Lung (tissue), 12 donors: Measurements from ENCODE around the gene THADA. TPM values are rescaled to one million over a fixed set of nuclear protein-coding genes. Genes with fewer than 3 reads are reported as not detected.
"Not testable (repeated sequence)": the region's sequence is repeated elsewhere in the genome, so short reads cannot be mapped to it uniquely, and the experiment has no call there.

Source experiments
- ATAC-seq: fragments of 200-7000 bp; cut with Tn5 transposase; one replicate; pipeline ENCODE4 v1.9.1; 2020; ENCODE audit warnings: moderate number of reproducible peaks; ENCODE audit not compliant: insufficient read depth, low FRiP score
- DNase-seq, 3 donors: peaks; one replicate each; pipeline ENCODE4 v3.0.0-alpha.2; 2013 to 2017
- H3K27ac ChIP-seq, 2 donors: one replicate each; pipeline ENCODE4 v1.5.1; 2013; ENCODE audit warnings: mild to moderate bottlenecking in 2 of 2, moderate library complexity in 2 of 2, control low read depth in 1 of 2, inconsistent platforms in 1 of 2, low read depth in 1 of 2, low read length in 1 of 2
- H3K27me3 ChIP-seq, 3 donors: one replicate each; pipeline ENCODE4 v1.5.1; 2013; ENCODE audit warnings: low read length in 2 of 3; ENCODE audit not compliant: control insufficient read depth in 3 of 3, insufficient read depth in 3 of 3
- H3K36me3 ChIP-seq, 4 donors: one replicate each; pipeline ENCODE4 v1.5.1; 2013; ENCODE audit warnings: low read length in 4 of 4, mild to moderate bottlenecking in 1 of 4, moderate library complexity in 1 of 4; ENCODE audit not compliant: control insufficient read depth in 4 of 4, insufficient read depth in 4 of 4
- H3K4me1 ChIP-seq, 5 donors: one replicate each; pipeline ENCODE4 v1.5.1; 2013; ENCODE audit warnings: low read length in 5 of 5, mild to moderate bottlenecking in 2 of 5, moderate library complexity in 1 of 5; ENCODE audit not compliant: control insufficient read depth in 5 of 5, insufficient read depth in 5 of 5
- H3K4me3 ChIP-seq: one replicate; pipeline ENCODE4 v1.5.1; 2013; ENCODE audit warnings: mild to moderate bottlenecking, control low read depth, moderate library complexity
- H3K9ac ChIP-seq, 2 donors: one replicate each; pipeline ENCODE4 v1.5.1; 2013; ENCODE audit warnings: low read length in 2 of 2, control low read depth in 1 of 2; ENCODE audit not compliant: insufficient read depth in 1 of 2
- H3K9me3 ChIP-seq, 4 donors: one replicate each; pipeline ENCODE4 v1.5.1; 2013; ENCODE audit warnings: low read length in 3 of 4, mild to moderate bottlenecking in 1 of 4, moderate library complexity in 1 of 4; ENCODE audit not compliant: control insufficient read depth in 4 of 4, insufficient read depth in 3 of 4
- WGBS, 2 donors: extraction: QIAGEN DNeasy Blood & Tissue Kit; methylation state at CpG; one replicate each; pipeline ENCODE4 v1.1.7; 2013; 5-methylcytosine and 5-hydroxymethylcytosine counted together
- polyA plus RNA-seq, 2 donors: library from polyadenylated mRNA; stranded (reverse); fragments of 200-250 nt; gene quantifications; one replicate each; pipeline ENCODE4 v1.2.1, GENCODE V29; 2013
- total RNA-seq, 2 donors: library from RNA; depleted of rRNA in 1 of 2; stranded (reverse); fragments of >200 nt in 1 of 2; gene quantifications; one replicate each; pipeline ENCODE4 v1.2.1, GENCODE V29; 2014 to 2021
- TF ChIP-seq, protein P1 (sequence below): IDR thresholded peaks from 2 replicates; pipeline ENCODE4 v1.5.1; 2012; ENCODE audit warnings: mild to moderate bottlenecking; ENCODE audit errors: control extremely low read depth, extremely low read depth
- donor health status: control.
- donor health status: control.
- donor health status: Bipolar disorder and iron deficiency.
- donor health status: healthy.
- donor health status: DM: yes; HTN: yes; CAD: no.

Gene THADA
- total and polyA plus RNA-seq, 4 donors: 11.3 to 72.5 (median 25.2) TPM

DNA sequence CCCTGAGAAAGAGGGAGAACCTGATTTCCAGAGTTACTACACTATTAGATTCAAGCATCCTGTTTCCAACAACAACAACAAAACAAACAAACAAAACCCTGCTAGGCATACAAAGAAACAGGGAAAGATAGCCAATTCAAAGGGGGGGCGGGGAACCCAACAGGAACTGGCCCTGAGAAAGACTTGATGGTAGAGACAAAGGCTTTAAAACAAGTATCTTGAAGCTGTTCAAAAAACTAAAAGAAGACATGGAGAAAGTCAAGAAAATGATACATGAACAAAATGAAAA is 147.1 kb downstream of the THADA start:
- ATAC-seq (no peak), DNase-seq (no peak)
- Histone ChIP-seq H3K27me3 (no peaks in the 10 kb centered on the region), H3K4me1 (peaks cover 2 to 15% (median 7%) of the 10 kb centered on the region in 5 donors), H3K9ac (no peak overlapping the region), H3K27ac (no peak overlapping the region), H3K9me3 (no peaks in the 10 kb centered on the region), H3K36me3 (peaks cover 0 to 7% (median 4%) of the 10 kb centered on the region in 4 donors), H3K4me3 (no peak overlapping the region)
- TF ChIP-seq, protein P1, sequence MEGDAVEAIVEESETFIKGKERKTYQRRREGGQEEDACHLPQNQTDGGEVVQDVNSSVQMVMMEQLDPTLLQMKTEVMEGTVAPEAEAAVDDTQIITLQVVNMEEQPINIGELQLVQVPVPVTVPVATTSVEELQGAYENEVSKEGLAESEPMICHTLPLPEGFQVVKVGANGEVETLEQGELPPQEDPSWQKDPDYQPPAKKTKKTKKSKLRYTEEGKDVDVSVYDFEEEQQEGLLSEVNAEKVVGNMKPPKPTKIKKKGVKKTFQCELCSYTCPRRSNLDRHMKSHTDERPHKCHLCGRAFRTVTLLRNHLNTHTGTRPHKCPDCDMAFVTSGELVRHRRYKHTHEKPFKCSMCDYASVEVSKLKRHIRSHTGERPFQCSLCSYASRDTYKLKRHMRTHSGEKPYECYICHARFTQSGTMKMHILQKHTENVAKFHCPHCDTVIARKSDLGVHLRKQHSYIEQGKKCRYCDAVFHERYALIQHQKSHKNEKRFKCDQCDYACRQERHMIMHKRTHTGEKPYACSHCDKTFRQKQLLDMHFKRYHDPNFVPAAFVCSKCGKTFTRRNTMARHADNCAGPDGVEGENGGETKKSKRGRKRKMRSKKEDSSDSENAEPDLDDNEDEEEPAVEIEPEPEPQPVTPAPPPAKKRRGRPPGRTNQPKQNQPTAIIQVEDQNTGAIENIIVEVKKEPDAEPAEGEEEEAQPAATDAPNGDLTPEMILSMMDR: no peak
- WGBS, 2 donors: 97 to 98% methylated on average over 1 of the region's 1 CpG

DNA sequence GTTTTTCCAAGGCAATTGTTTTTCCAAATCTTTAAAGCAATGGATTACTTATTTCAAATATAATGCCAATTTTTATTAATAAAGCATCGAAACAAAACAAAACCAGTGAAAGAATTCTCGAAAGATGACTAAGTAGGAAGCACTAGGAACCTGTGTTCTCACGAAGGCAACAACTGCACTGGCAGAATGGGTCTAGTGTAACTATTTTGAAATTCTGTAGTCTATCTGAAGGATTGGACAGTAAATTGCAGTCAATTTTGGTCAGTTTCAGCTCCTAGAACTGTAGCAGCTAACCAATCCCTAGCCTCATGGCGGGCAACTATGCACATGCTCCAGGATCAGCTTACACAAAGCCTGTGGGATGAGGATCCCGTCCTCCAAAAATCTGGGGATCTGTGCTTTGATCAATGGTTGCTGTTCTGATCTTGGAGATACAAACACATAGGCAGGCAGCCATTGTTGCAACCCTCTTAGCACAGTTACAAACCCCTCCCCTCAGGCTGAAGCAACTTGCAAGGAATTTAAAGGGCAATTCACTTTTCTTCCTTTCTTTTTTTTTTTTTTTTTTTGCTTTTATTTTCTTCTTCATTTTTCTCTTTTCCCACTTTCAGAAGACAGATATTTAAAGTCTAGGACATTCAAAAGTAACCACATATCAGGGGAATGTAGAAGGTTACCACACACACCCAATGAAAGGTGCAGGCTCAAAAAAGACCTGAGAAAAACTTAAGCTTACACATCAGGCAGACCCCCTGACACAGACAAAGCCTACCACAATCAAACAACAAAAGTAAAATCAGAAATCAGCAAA is 147.6 kb downstream of the THADA start:
- H3K4me1 ChIP-seq: peaks cover 0 to 10% (median 4%) of the 10 kb centered on the region in 5 donors
- no peaks in the 10 kb centered on the region for H3K9me3 ChIP-seq
- DNase-seq (no peak), ATAC-seq (no peak)
- H3K27ac ChIP-seq: no peak overlapping the region
- TF ChIP-seq, protein P1: no peak
- peaks cover 0 to 7% (median 4%) of the 10 kb centered on the region in 4 donors for H3K36me3 ChIP-seq
- no peaks in the 10 kb centered on the region for H3K27me3 ChIP-seq
- H3K9ac ChIP-seq: no peak overlapping the region
- no peak overlapping the region for H3K4me3 ChIP-seq
- WGBS, 2 donors: 96 to 97% methylated on average over 5 of the region's 5 CpGs

DNA sequence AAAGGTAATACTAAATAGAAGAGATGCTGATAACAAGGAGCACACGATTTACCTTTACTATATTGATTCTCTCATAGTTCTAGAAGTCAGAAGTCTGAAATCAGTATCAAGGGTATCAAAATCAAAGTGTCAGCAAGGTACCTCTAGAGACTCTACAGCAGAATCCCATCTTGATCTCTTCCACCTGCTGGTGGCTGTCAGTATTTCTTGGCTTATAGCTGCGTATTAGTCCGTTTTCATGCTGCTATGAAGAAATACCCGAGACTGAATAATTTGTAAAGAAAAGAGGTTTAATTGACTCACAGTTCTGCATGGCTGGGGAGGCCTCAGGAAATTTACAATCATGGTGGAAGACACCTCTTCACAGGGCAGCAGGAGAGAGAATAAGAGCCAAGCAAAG is 149.1 kb downstream of the THADA start:
- H3K36me3 ChIP-seq, H3K4me1 ChIP-seq, ATAC-seq, H3K27ac ChIP-seq, DNase-seq, H3K4me3 ChIP-seq, H3K9ac ChIP-seq, H3K27me3 ChIP-seq, H3K9me3 ChIP-seq: not testable (repeated sequence)
- 88 to 95% methylated on average over 4 of the region's 4 CpGs for WGBS, 2 donors

DNA sequence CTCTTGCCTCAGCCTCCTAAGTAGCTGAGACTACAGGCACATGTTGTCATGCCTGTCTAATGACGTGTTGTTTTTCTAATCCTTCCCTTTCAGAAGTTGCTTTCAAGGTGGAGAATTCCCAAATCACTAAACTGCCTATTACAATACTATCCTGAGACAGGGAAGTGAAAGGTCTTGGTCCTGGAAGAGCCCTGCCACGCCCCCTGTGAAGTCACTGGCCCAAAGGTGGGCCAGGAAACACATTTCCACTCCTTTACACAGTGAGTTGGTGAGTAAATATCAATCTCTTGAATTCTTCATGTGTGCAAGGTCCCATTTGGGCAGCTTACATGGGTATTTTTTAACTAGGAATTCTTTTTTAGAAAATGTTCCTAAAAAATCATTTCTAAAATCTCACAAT is 150.1 kb downstream of the THADA start:
- H3K27ac ChIP-seq: no peak overlapping the region
- no peak for ATAC-seq
- WGBS, 2 donors: 94 to 95% methylated on average over 2 of the region's 2 CpGs
- H3K4me3 ChIP-seq: no peak overlapping the region
- H3K4me1 ChIP-seq: no peaks in the 10 kb centered on the region
- no peak for DNase-seq
- TF ChIP-seq, protein P1: no peak
- peaks cover 0 to 7% (median 3%) of the 10 kb centered on the region in 4 donors for H3K36me3 ChIP-seq
- H3K9me3 ChIP-seq: no peaks in the 10 kb centered on the region
- H3K27me3 ChIP-seq: no peaks in the 10 kb centered on the region
- H3K9ac ChIP-seq: no peak overlapping the region
